Measurements from ENCODE around the gene SLC5A9.

Gene SLC5A9

DNA sequence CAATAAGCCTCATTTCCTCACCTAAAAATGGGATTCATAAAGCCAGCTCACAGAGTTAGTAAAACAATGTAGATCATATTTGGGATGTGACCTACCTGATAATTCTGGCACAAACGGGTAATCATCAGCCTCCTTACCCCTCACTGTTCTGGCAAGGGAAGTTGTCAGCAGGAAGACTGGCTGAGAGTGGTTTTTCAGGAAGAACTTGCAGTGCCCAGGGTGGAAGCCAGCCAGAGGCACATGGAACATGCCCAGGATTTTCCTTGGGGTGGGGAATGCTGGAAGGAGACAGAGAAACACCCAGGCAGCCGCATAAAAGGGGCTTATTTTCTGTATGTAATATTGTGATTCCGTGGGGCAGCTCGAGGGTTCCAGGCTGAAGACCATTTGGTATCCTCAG, 7.7 kb upstream of the SLC5A9 start:
- FAIRE-seq, result no peak

DNA sequence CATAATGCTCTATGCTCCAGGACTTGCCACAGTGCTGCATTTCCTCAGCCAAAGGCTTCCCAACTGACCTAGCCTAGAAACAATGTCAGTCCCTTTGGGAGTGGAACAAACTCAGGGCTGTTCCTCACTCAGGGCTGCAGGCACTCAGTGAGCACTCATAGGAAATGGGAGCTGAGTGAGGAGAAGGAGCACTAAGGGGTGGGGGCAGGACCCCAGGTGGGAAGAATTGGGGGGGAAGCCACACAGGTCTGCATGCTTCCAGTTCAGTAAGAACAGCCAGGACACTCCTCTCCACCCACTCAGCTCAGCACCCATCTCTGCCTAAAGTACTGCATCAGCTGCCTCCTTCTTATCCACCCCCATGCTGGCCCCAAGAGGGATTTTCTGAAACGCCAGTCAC, 7.3 kb upstream of the SLC5A9 start:
- no peak for FAIRE-seq

DNA sequence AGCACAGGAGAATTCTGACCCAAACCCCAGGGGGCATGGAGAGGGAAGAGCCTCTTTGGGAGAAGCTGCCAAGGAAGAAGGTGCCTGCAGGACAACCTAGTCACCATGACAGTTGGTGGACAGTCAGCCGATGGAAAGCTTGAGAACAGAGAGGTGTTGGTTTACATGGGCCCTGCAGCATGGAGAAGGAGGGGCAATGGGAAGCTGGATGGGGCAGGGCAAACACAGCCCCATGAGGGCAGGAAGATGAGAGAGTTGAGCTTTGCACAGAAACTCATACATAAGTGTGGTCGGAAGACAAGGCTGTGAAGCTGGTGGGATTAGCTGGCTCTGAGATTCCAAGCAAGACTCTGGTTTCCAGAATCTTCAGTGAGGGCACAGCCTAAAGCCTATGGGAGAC, 6.6 kb upstream of the SLC5A9 start:
- no peak for FAIRE-seq

DNA sequence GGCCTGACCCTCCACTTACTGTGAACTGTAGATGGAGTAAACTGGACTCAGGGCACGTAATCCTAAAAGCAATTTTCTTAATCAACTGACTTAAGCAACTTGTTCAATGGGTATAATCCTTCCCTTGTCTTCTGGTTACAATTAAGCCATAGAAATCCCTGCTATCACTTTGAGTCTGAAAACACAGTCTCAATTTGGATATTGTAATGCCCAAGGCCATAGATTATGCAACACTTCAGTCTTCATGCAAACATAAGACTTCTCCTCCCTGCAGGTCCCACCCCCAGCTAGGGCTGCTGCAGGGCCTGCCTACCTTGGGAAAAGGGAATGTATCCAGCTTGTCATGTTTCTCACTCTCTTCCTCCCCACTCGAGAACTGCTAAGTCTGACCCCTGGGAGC, 6.2 kb upstream of the SLC5A9 start:
- FAIRE-seq, result no peak

DNA sequence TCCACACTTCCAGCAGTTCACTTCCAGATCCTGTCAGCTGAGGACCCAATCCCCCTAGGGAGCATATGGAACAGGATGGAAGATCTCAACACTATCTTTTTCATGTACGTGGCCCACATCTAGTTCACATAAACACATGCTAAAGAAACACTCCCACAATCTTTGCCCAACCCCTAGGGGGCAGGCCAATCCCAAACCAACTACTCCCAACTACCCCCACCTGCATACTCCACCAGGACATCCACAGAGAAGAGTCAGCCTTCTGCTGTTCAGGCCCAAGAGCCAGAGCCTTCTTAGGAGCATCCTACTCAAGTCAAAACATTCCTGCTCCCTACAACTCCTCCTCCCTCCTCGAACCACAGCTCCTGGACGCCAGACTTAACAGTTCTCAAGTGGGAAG, 5.6 kb upstream of the SLC5A9 start:
- FAIRE-seq, result no peak

DNA sequence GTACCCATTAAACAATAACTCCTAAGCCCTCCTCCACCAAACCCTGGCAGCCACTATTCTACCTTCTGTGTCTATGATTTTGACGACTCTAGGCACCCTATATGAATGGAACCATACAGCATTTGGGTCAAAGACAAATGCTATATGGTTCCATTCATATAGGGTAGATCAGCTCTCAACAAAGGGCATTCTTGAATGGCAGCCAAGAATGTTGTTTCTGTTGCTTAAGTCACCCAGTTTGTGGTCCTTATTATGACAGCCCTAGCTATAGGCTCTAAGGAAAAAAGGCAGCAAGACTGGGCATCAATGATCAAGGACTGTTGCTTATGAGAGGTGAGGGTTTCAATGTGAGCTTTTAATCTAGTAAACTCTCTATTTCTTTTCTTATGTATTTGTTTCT, 4.7 kb upstream of the SLC5A9 start:
- FAIRE-seq, result no peak

DNA sequence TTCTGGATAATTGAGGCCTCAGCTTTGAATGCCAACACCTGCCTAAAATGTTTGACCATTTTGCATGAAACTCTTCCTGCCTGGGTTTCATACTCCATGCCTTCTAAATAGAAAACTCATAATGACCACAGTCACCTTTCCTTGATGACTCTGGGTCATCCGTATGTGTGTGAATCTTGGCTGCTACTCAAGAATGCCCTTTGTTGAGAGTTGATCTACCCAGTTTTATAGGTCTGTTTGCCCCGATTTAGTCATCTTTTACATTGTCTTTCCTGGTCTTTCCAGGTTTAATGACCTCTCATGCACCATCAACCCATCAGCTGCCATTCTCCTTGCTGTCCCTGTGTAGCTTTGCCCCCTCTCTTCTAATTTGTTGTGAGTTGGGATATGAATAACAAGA, 2.7 kb upstream of the SLC5A9 start:
- FAIRE-seq, result no peak

DNA sequence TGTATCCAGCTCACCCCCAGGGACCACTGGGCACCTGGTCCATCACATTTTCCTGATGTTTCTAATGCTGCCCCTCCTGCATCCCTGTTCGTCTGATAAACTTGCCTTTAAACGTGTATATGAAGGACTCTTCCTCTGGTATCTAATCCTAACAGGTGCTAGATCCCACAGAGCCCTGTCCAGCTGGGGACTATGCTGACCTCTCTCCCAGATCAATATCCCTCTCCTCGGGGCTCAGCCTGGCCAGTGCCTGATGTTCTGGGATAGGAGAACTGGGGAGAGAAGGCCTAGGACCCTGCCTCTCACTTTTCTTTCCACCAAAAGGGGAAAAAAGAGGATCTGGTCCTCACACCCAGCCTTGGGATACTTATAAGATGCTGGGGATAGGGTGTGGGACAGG, 1.4 kb upstream of the SLC5A9 start:
- FAIRE-seq, result no peak

DNA sequence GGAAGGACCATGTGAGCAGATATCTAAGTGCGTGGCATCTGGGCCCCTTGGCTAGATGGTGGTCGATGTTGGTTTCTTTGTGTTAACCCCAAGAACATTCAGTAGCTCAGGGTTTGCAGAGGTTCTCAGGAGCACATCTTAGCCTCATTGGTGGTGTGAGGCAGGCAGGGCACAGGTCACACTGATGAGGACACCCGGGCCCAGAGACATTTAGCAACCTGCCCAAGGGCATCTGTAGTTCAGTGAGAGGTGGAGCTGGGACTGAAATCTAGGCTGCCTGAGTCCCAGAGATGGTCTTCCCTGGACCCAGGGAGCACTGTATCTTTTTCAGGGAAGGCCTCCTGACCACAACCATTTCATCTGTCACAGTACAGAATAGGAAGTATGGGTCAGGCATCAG, 859 bp upstream of the SLC5A9 start:
- no peak for FAIRE-seq

DNA sequence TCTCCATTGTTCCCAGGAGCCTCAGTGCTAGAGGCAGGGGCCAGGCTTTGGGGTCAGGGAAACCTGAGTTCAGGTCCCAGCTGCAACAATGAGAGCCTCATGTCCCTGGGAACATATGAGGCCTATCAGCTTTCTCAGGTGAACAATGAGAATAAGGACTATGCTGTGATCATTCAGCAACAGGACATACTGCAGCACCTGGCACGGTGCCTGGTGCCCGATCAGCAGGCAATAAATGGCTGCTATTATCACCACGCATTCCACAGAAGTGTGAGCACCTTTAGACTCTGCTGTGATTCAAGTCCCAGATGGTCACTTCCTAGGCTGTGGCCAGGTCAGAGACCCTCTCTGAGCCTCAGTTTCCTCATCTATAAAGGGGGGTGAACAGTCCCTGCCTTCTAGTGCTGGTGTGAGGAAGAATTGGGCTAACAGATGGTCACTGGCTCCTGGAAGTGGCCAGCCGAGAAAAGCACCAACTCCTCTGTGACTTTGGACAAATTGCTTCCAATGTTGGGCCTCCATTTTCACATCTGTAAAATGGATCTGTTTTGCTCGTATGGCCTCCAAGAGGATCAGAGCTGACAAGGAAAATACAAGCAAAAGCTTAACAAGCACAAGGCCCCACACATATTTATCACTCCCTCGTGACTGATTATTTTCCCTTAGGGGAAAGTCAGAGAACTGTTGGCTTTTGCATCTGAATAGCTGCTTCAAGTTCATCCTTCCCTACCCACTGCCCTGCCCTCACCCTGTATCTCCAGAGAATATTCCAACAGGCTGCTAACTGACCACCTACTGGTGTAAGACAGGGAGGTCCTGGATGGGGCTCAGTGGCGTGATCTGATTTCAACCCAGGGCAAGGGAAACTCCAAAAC, 1.1 kb downstream of the SLC5A9 start:
- no peak for FAIRE-seq

DNA sequence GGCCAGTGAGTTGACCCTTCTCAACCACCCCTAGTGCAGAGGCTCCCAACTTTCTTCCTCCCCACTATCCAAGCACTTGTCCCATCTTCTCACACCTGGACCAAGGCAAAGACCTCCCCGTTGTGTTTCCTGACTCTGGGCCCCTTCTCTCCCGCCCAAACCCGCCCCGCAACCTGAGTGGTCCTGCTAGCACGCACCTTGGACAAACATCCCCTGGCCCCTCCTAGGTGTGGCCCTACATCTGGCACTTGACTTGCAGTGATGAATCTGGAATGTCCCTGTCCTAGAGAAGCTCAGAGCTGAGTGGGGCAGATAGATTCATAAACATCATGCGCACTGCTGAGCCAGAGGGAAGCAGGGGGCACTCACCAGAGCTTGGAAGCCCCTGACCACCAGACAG, 2.3 kb downstream of the SLC5A9 start:
- FAIRE-seq, result no peak

DNA sequence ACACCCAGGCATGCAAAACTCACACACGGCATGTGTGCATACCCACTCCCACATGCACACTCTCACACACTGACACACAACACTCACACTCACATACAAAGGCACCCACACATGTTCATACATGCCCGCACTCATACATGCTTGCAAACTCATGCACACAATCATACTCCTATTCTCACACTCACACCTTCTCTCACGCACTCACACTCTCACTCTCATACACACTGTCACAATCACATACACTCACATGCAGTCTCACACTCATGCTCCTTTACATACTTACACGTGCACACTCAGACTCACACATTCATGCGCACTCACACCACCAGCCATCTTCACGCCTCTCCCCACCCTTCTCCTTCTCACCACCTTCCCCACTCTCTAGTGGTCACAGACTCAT, 3.1 kb downstream of the SLC5A9 start:
- FAIRE-seq, result no peak

DNA sequence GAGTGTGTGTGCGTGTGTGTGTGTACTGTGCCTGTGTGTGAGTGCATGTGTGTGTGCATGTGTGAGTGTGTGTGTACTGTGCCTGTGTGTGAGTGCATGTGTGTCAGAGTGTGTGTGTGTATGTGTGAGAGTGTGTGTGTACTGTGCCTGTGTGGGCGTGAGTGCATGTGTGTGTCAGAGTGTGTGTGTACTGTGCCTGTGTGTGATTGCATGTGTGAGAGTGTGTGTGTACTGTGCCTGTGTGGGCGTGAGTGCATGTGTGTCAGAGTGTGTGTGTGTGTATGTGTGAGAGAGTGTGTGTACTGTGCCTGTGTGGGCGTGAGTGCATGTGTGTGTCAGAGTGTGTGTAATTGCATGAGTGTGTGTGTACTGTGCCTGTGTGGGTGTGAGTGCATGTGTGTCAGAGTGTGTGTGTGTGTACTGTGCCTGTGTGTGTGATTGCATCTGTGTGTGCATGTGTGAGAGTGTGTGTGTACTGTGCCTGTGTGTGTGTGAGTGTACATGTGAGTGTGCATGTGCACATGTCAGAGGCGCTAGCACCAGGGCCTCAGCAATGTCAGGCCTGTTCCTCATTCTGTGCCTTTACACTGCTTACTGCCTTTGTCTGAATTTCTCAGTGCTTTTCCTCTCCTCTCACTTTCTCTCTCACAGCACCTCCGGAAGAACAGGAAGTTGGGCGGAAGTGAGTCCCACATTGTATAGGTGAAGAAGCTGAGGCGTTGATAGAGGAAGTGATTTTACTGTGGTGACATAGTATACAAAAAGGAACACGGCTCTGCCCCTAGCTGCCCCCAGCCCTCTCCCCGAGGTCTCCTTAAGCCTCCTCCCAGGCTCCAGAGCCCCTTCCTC, 4.9 kb downstream of the SLC5A9 start:
- FAIRE-seq, result no peak

DNA sequence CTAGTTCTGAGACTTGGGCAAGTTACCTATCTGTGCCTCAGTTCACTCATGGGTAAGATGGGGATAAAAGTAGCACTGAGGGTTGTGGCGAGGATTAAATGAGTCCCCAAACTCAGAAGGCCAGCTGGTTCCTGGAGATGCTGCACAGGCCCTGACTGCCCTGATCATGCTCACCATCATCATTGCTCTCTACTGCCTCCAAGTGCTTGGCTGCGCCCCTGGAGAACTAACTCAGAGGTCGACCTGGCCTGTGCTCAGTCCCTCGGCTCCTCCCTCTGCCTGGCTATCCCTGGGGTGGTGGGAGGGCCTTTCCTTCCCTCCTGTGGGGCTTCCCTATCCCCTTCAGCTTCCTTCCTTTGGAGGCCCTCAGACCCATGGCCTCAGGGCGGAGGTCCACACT, 5.6 kb downstream of the SLC5A9 start:
- FAIRE-seq, result no peak

DNA sequence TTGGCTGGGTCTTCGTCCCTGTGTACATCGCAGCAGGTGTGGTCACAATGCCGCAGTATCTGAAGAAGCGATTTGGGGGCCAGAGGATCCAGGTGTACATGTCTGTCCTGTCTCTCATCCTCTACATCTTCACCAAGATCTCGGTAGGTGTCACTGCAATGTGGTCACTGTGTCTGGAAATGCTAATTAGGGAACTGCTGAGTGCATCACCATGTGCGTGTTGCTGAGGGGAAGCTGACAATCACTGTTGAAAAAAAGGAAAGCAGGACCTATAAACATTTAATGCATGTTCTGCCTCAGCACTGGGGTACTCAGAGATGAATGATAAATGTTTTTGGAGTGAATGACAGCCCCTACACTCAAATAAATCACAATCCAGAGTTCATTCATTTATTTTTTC, 6.8 kb downstream of the SLC5A9 start:
- no peak for FAIRE-seq

DNA sequence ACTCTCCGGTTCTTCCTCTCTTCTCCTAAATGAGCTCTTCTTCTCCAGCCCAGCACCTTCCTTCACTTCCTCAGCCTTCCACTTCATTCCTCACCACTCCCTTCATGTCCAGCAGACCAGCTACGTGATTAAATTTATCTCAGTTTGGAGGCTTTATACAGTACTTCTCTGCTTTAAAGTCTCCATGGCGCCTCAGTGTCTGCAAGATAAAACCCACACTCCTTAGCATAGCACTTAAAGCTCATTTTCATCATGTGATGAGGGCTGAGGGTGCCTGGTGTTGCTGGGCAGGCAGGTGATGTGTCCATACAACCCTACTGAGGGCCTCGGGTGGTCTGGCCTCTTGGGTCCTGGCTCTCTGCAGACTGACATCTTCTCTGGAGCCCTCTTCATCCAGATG, 7.7 kb downstream of the SLC5A9 start:
- FAIRE-seq, result no peak

DNA sequence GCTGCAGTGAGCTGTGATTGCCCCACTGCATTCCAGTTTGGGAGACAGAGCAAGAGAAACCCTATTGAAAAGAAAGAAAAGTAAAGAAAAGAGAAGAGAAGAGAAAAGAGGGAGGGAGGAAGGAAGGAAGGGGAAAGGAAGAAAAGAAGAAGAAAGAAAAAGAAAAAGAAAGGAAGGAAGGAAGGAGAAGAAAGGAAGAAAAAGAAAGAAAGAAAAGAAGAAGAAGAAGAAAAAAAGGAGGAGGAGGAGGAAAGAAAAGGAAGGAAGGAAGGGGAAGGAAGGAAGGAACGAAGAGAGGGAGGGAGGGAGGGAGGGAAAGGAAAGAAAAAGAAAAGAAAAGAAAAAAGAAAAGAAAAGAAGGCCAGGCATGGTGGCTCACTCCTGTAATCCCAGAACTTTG, 10.2 kb downstream of the SLC5A9 start:
- FAIRE-seq, result no peak

DNA sequence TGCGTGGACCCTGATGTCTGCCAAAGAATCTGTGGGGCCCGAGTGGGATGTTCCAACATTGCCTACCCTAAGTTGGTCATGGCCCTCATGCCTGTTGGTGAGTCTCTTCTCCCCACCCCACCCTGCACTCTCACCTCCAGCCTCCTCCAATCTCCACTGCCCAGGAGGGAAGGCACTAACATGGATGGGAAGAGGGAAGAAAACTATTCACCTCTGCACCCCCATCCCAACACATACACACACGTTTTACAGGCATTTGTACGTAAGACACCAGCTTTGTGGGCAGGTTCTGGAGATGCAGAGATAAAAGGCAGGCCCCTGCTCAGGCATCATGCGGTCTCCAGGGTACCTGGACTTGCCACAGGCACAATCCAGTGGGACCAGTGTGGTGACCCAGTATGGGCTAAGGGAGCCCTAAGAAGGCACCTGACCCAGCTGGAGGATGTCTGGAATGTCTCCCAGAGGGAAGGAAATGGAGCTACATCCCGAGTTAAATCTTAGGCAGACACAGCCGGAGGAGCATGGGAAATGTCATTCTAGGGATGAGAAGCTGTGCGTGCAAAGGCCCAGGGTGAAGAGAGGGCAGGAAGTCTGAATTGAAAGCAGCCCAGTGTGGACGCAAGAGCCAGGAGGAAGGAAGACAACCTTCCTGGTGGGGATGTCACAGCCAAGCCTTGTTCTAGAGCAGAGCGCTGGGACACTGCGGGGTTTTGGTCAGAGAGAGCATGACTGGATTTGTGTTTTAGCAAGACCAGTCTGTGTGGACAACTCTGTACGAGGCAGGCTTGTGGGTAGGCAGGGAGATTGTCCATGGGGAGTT, 11.4 kb downstream of the SLC5A9 start:
- FAIRE-seq, result no peak

DNA sequence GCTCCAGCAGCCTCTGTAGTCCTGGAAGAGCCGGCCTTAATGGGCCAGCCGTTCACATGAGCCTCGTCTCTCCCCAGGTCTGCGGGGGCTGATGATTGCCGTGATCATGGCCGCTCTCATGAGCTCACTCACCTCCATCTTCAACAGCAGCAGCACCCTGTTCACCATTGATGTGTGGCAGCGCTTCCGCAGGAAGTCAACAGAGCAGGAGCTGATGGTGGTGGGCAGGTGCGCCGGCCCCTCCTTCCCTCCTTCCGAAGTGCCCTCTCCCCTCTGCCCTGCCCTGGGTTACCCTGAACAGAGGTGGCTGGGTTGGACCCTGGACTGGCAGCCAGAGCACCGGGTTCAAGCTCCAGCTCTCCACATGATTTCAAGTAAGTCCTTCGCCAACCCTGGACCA, 13.1 kb downstream of the SLC5A9 start:
- FAIRE-seq, result no peak

DNA sequence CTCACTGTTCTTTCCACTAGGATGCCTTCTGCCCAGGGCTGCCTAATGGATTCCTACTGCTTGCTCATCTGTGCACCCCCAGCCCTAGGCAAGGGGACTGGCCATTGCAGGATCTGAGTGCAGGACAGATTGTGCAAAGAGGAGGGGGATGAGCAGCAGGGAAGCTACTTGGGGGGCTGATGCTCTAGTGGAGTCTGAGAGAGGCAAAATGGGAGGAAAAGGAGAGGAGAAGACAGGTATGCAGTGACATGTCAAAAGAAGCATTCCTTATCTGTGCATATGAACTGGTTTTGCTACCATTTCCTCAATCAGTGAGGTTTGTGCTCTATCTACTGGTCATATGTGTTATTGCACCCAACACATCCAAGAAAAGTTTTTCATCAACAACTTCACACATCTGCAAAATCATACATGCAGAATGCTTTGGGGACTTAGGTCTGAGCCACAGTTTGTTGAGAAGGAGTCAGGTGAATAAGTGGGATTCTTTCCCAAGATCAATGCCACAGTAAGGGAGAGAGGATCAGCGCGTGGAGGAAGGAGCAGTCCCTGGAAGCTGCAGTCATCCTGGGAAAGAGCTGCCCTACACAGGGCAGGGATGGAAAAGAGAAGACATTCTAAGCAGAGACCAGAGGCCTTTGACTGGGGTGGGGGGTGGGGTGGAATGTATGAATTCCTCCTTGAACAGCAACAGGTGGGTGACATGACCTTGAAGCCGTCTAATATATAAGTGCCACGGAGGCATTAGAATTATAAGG, 14.4 kb downstream of the SLC5A9 start:
- FAIRE-seq, result no peak

DNA sequence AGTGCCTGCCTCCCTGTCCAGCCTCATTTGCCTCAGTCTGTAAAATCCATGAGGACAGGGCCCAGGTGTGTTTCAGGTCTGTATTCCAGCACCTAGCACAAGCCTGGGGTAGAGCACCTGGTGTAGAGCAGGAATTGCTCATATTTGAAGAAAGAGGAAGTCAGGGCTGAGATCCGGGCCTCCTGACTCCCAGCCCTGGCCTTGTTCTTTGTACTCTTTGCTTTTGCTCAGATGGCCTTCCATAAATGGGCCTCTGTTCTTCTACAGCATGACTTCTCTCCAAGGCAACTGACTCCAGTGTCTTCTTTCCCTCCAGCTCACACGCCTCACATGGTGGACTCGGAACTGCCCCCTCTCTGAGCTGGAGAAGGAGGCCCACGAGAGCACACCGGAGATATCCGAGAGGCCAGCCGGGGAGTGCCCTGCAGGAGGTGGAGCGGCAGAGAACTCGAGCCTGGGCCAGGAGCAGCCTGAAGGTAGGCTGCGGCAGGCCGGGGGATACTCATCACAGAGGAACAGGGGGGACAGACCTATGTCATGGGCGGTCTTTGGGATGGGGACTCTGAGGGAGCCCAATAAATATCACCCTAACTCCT, 19.7 kb downstream of the SLC5A9 start:
- no peak for FAIRE-seq

DNA sequence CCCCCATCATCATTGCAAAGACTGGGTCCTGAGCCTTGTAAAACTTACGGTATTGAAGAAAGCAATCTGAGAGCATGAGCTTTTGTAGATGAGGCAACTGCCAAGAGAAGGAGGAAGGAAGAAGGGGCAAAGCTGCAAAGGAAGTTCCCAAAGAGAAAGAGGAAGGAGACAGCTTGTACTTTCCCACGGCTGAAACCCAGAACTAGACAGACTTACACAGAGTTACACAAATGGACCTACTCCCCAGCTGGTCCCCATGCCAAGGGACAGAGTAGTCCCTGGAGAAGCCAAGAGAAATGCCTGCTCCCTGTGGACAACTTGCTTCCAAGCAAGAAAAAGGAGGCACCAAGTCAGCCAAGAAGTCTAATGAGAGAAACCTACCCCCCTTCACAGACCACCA, 22.6 kb downstream of the SLC5A9 start:
- no peak for FAIRE-seq

All from G401.6 (cell line).